Skeletal muscle tissue (tissue), 4 donors: ENCODE data around the gene TMEM108. TPM values are rescaled to one million over a fixed set of nuclear protein-coding genes. Genes with fewer than 3 reads are reported as not detected.

Experiments used
- H3K27ac ChIP-seq: one replicate; pipeline ENCODE4 v1.7.0; 2013; ENCODE audit warnings: mild to moderate bottlenecking, low read depth, low read length, inconsistent platforms
- H3K27me3 ChIP-seq, 3 donors: one replicate each; pipeline ENCODE4 v1.7.0; 2013; ENCODE audit warnings: low read length in 3 of 3; ENCODE audit not compliant: control insufficient read depth in 3 of 3, insufficient read depth in 3 of 3
- H3K36me3 ChIP-seq, 3 donors: one replicate each; pipeline ENCODE4 v1.7.0; 2013; ENCODE audit warnings: low read length in 3 of 3; ENCODE audit not compliant: control insufficient read depth in 3 of 3, insufficient read depth in 3 of 3
- H3K4me1 ChIP-seq, 3 donors: one replicate each; pipeline ENCODE4 v1.7.0; 2013; ENCODE audit warnings: low read length in 3 of 3, mild to moderate bottlenecking in 3 of 3; ENCODE audit not compliant: control insufficient read depth in 3 of 3, insufficient read depth in 3 of 3
- H3K4me3 ChIP-seq, 3 donors: one replicate each; pipeline ENCODE4 v1.7.0; 2013; ENCODE audit warnings: low read length in 3 of 3
- H3K9ac ChIP-seq, 3 donors: one replicate each; pipeline ENCODE4 v1.7.0; 2013; ENCODE audit warnings: low read length in 3 of 3, mild to moderate bottlenecking in 3 of 3, moderate library complexity in 2 of 3, low read depth in 1 of 3
- H3K9me3 ChIP-seq, 3 donors: one replicate each; pipeline ENCODE4 v1.7.0; 2013; ENCODE audit warnings: low read length in 3 of 3; ENCODE audit not compliant: control insufficient read depth in 3 of 3
- total RNA-seq: library from RNA; depleted of rRNA; stranded (reverse); fragments of >200 nt; gene quantifications from one replicate; pipeline ENCODE4 v1.2.3, GENCODE V29; 2014
- donor health status: Osteomylitis.

The TMEM108 gene
- total RNA-seq, 1 donor from 2014 or later: 7.3 TPM

DNA sequence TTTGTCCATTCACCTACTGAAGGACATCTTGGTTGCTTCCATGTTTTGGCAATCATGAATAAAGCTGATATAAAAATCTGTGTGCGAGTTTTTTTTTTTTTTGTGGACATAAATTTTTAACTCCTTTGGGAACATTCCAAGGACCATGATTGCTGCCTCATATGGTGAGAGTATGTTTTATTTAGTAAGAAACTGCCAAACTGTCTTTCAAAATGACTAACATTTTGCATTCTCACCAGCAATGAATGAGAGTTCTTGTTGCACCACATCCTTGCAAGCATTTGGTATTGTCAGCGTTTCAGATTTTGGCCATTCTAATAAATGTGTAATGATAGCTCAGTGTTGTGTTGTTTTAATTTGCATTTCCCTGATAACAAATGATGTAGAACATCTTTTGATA is 12.7 kb downstream of the TMEM108 start:
- H3K9ac ChIP-seq: no peak overlapping the region
- H3K27me3 ChIP-seq: no peaks in the 10 kb centered on the region
- no peak overlapping the region for H3K4me3 ChIP-seq
- H3K27ac ChIP-seq: no peak overlapping the region
- no peaks in the 10 kb centered on the region for H3K9me3 ChIP-seq
- H3K4me1 ChIP-seq: peaks cover 7 to 10% (median 9%) of the 10 kb centered on the region in 3 donors
- H3K36me3 ChIP-seq: peaks cover 0 to 9% (median 0%) of the 10 kb centered on the region in 3 donors

- Histone ChIP-seq H3K27me3 (no peaks in the 10 kb centered on the region), H3K9ac (no peak overlapping the region), H3K36me3 (no peaks in the 10 kb centered on the region), H3K4me3 (no peak overlapping the region), H3K9me3 (no peaks in the 10 kb centered on the region), H3K4me1 (peaks cover 9 to 13% (median 11%) of the 10 kb centered on the region in 3 donors), H3K27ac (no peak overlapping the region)
Measured at GRCh38 chr3:133053532-133053931, 15.3 kb downstream of the TMEM108 start.

GRCh38 chr3:133054586-133054985 is 16.4 kb downstream of the TMEM108 start:
- H3K4me1 ChIP-seq: peaks cover 5 to 11% (median 8%) of the 10 kb centered on the region in 3 donors
- H3K4me3 ChIP-seq: no peak overlapping the region
- no peaks in the 10 kb centered on the region for H3K27me3 ChIP-seq
- H3K27ac ChIP-seq: no peak overlapping the region
- H3K9me3 ChIP-seq: no peaks in the 10 kb centered on the region
- no peaks in the 10 kb centered on the region for H3K36me3 ChIP-seq
- H3K9ac ChIP-seq: no peak overlapping the region

- no peak overlapping the region for H3K27ac ChIP-seq
- no peaks in the 10 kb centered on the region for H3K27me3 ChIP-seq
Measured at GRCh38 chr3:133055339-133055738, 17.1 kb downstream of the TMEM108 start.

DNA sequence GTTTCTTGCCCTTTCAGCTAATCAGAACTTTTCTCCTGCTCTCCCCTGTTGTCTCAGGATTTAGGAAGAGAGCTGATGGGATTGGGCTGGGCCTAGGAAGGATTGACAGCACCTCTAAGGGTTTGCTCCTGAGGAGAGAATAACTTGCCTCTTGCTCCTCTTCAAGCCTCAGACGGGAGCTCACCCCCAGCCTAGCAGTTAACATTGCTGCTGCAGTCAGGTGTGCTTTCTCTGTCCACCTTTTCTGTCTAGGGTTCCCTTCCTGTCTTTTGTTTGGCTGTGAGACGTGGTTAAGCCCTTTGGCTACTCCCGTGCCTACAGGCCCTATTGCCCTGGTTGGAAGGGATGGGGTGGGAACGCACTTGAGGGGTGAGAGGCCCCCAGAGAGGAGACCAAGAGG is 20.1 kb downstream of the TMEM108 start:
- Histone ChIP-seq H3K9me3 (no peaks in the 10 kb centered on the region), H3K9ac (no peak overlapping the region), H3K27me3 (no peaks in the 10 kb centered on the region), H3K27ac (no peak overlapping the region), H3K36me3 (no peaks in the 10 kb centered on the region), H3K4me3 (no peak overlapping the region), H3K4me1 (peaks cover 0 to 11% (median 8%) of the 10 kb centered on the region in 3 donors)

More at GRCh38 chr3:133055339-133055738, 17.1 kb downstream of the TMEM108 start:
- no peaks in the 10 kb centered on the region for H3K36me3 ChIP-seq
- peaks cover 0 to 11% (median 8%) of the 10 kb centered on the region in 3 donors for H3K4me1 ChIP-seq
- H3K4me3 ChIP-seq: no peak overlapping the region
- H3K9ac ChIP-seq: no peak overlapping the region
- H3K9me3 ChIP-seq: no peaks in the 10 kb centered on the region

- no peaks in the 10 kb centered on the region for H3K27me3 ChIP-seq
- H3K36me3 ChIP-seq: no peaks in the 10 kb centered on the region
- no peaks in the 10 kb centered on the region for H3K9me3 ChIP-seq
- no peak overlapping the region for H3K9ac ChIP-seq
- H3K27ac ChIP-seq: no peak overlapping the region
- no peak overlapping the region for H3K4me3 ChIP-seq
- H3K4me1 ChIP-seq: peaks cover 0 to 11% (median 8%) of the 10 kb centered on the region in 3 donors
Measured at GRCh38 chr3:133058831-133059230, 20.6 kb downstream of the TMEM108 start.

DNA sequence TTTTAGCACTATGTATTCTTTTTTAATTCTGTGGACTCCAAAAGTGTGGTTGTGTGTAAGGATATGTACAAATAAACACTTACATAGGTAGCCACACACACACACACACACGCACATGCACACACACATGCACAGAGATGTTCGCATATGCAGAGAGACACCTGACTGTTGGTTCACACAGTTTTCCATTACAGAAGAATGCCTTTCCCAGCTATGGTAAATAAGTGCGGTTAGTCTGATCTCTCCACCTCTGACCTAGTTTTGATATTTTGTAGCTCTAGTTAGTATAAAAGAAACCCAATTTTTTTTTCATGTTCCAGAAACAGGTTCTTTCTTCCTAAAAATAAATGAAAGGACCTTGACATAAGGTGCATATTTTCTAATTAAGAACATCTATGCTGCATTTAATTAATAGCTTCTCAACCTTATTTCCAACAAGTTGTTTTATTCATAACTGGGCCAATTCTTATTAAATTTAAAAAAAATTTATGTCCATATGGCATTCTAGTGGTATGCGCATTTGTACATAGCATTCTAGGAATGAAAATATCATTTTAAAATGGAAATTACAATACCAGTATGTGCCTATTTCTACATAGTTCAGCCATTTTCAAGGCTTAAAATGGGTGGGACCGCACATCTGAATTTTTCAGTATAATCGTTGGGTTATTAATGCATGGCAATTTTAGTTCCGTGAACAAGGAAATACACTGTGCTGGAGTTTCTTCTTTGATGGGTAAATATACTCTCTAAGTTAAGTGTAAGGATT is 27.2 kb downstream of the TMEM108 start:
- Histone ChIP-seq H3K9ac (no peak overlapping the region), H3K4me3 (no peak overlapping the region), H3K27ac (no peak overlapping the region), H3K36me3 (no peaks in the 10 kb centered on the region), H3K27me3 (no peaks in the 10 kb centered on the region), H3K4me1 (no peaks in the 10 kb centered on the region), H3K9me3 (no peaks in the 10 kb centered on the region)

DNA sequence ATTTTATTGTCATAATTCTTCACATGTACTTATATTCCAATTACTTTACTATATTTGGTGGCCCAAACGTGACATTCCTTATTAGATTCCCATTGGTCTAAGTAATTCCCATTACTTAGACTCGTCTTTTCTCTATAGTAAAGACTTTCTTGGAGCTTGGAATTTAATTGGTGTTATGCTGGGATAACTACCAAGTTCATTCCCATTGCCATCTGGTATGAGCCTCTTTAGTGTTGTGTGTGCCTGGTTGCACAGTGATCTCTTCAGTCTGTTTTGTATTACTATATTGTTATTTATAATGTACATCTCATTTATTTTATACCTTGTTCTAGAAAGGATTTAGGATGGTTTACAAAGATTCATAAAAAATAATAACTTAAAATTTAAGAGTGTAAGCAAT is 27.8 kb downstream of the TMEM108 start:
- no peak overlapping the region for H3K27ac ChIP-seq
- H3K4me1 ChIP-seq: no peaks in the 10 kb centered on the region
- no peaks in the 10 kb centered on the region for H3K36me3 ChIP-seq
- H3K27me3 ChIP-seq: no peaks in the 10 kb centered on the region
- H3K4me3 ChIP-seq: no peak overlapping the region
- no peaks in the 10 kb centered on the region for H3K9me3 ChIP-seq
- H3K9ac ChIP-seq: no peak overlapping the region

GRCh38 chr3:133069556-133070286 is 31.5 kb downstream of the TMEM108 start:
- no peak overlapping the region for H3K4me3 ChIP-seq
- H3K27ac ChIP-seq: no peak overlapping the region
- H3K36me3 ChIP-seq: no peaks in the 10 kb centered on the region
- no peaks in the 10 kb centered on the region for H3K4me1 ChIP-seq
- H3K9me3 ChIP-seq: no peaks in the 10 kb centered on the region
- no peaks in the 10 kb centered on the region for H3K27me3 ChIP-seq
- H3K9ac ChIP-seq: no peak overlapping the region

- Histone ChIP-seq H3K4me3 (no peak overlapping the region), H3K27ac (no peak overlapping the region), H3K36me3 (no peaks in the 10 kb centered on the region), H3K9ac (no peak overlapping the region), H3K27me3 (no peaks in the 10 kb centered on the region), H3K4me1 (no peaks in the 10 kb centered on the region), H3K9me3 (no peaks in the 10 kb centered on the region)
Measured at GRCh38 chr3:133074977-133075376, 36.8 kb downstream of the TMEM108 start.
